ENCODE data around the gene NUDT3.
"Not testable (repeated sequence)": the region's sequence is repeated elsewhere in the genome, so short reads cannot be mapped to it uniquely, and the experiment has no call there.

NUDT3 gene

DNA sequence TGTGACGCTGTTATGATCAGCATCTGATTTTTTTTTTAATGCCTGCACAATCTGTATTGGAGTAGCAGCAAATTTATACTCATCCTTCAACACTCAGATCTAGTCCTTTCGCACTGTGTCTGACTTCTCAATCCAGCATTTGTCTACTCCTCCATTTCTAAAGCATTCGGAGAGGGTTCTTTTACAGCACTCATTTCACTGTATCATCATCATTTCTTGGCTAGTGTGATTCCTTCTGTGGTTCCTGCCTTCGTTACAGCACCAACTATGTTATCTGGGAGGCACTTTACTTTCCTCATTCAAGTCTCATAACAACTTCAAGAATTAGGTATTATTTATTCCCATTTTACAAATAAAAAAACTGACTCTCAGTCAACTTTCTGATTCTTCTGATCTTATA, 18.0 kb downstream of the NUDT3 start:
- Histone ChIP-seq H3K4me1 (ENCODE audit: low read length) (no peaks in the 10 kb centered on the region), H3K27me3 (replicated peaks; ENCODE audit: insufficient read depth, low read length) (no peaks in the 10 kb centered on the region), H3K27ac (ENCODE audit: low read length) (no peak overlapping the region), H3F3A (ENCODE audit: insufficient read depth, low read length) (no peaks in the 10 kb centered on the region; the same call in 1 of the 2 replicates), H3K9me2 (replicated peaks; ENCODE audit: insufficient read depth, low read length) (no peaks in the 10 kb centered on the region), H4K20me1 (ENCODE audit: insufficient read depth, low read length) (peaks cover 6% of the 10 kb centered on the region), H3K4me2 (ENCODE audit: low read depth, low read length) (no peak overlapping the region), H3K79me2 (ENCODE audit: low read length) (peaks cover 91% of the 10 kb centered on the region), H3K4me3 (ENCODE audit: low read length) (no peak overlapping the region), H3K9me3 (replicated peaks; ENCODE audit: insufficient read depth, low read length) (no peaks in the 10 kb centered on the region), H3K36me3 (replicated peaks; ENCODE audit: insufficient read depth, low read length) (no peaks in the 10 kb centered on the region), H2AFZ (ENCODE audit: low read length) (no peak overlapping the region), H3K9ac (ENCODE audit: low read length) (no peak overlapping the region)
- TF ChIP-seq EZH2phosphoT487 (IDR thresholded peaks at IDR 0.05; ENCODE audit: low read length) (no peak), EZH2 (optimal IDR thresholded peaks at IDR 0.05; ENCODE audit: low read depth, low read length) (no peak)
- TF ChIP-seq, protein P1, sequence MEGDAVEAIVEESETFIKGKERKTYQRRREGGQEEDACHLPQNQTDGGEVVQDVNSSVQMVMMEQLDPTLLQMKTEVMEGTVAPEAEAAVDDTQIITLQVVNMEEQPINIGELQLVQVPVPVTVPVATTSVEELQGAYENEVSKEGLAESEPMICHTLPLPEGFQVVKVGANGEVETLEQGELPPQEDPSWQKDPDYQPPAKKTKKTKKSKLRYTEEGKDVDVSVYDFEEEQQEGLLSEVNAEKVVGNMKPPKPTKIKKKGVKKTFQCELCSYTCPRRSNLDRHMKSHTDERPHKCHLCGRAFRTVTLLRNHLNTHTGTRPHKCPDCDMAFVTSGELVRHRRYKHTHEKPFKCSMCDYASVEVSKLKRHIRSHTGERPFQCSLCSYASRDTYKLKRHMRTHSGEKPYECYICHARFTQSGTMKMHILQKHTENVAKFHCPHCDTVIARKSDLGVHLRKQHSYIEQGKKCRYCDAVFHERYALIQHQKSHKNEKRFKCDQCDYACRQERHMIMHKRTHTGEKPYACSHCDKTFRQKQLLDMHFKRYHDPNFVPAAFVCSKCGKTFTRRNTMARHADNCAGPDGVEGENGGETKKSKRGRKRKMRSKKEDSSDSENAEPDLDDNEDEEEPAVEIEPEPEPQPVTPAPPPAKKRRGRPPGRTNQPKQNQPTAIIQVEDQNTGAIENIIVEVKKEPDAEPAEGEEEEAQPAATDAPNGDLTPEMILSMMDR (IDR thresholded peaks at IDR 0.05; ENCODE audit: low read length), result no peak
- no peak for DNase-seq

DNA sequence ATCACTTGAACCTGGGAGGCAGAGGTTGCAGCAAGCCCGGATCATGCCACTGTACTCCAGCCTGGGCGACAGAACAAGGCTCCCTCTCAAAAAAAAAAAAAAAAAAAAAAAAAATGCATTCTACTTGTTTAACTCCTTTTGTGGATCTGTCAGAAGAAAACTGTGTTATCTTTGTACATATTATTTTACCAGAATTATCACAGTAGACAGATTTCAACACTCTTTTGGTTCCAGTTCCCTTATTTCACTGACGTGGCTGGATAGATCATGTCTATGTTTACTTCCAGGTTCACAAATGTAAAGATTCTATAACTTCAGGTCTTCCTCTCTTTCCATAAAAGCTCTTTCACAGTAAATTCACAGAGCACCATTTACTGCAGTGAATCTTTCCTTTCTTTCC, 18.4 kb downstream of the NUDT3 start:
- Histone ChIP-seq H3K27ac (ENCODE audit: low read length) (no peak overlapping the region), H3K79me2 (ENCODE audit: low read length) (peaks cover 91% of the 10 kb centered on the region)

DNA sequence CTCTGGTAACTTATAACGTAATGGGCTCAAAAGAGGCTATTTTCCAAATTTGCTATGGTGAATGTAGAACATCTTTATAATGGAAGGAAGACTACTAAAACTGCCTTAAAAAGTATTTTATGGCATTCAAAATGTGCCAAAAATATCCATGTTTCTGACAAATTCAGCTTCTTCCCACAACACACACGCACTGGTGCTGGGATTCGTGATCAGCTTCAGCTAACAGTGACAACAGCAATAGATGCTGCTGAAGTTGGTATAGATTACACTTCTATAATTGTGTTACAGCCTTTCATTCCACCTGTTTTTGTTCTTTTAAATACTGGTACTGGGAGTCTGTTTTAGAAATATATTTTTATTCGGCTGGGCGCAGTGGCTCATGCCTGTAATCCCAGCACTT, 19.0 kb downstream of the NUDT3 start:
- no peak overlapping the region for H3K4me2 ChIP-seq (ENCODE audit: low read depth, low read length)
- no peak overlapping the region for H2AFZ ChIP-seq (ENCODE audit: low read length)
- TF ChIP-seq EZH2phosphoT487 (IDR thresholded peaks at IDR 0.05; ENCODE audit: low read length) (no peak), EZH2 (optimal IDR thresholded peaks at IDR 0.05; ENCODE audit: low read depth, low read length) (no peak)
- TF ChIP-seq, protein P1 (IDR thresholded peaks at IDR 0.05; ENCODE audit: low read length), result no peak
- no peaks in the 10 kb centered on the region for H3K4me1 ChIP-seq (ENCODE audit: low read length)
- no peak overlapping the region for H3K4me3 ChIP-seq (ENCODE audit: low read length)
- no peak for DNase-seq
- H3K27me3 ChIP-seq (replicated peaks; ENCODE audit: insufficient read depth, low read length), result no peaks in the 10 kb centered on the region
- no peak overlapping the region for H3K9ac ChIP-seq (ENCODE audit: low read length)
- no peaks in the 10 kb centered on the region for H3K9me2 ChIP-seq (replicated peaks; ENCODE audit: insufficient read depth, low read length)
- H4K20me1 ChIP-seq (ENCODE audit: insufficient read depth, low read length), result peaks cover 6% of the 10 kb centered on the region
- H3K9me3 ChIP-seq (replicated peaks; ENCODE audit: insufficient read depth, low read length), result no peaks in the 10 kb centered on the region
- no peak overlapping the region for H3K27ac ChIP-seq (ENCODE audit: low read length)
- no peaks in the 10 kb centered on the region for H3K36me3 ChIP-seq (replicated peaks; ENCODE audit: insufficient read depth, low read length)
- H3K79me2 ChIP-seq (ENCODE audit: low read length), result peaks cover 91% of the 10 kb centered on the region
- no peaks in the 10 kb centered on the region; the same call in 1 of the 2 replicates for H3F3A ChIP-seq (ENCODE audit: insufficient read depth, low read length)

More for the DNA sequence above, 18.4 kb downstream of the NUDT3 start:
- DNase-seq, result no peak
- Histone ChIP-seq H3K4me2 (ENCODE audit: low read depth, low read length) (no peak overlapping the region), H4K20me1 (ENCODE audit: insufficient read depth, low read length) (peaks cover 6% of the 10 kb centered on the region), H3F3A (ENCODE audit: insufficient read depth, low read length) (no peaks in the 10 kb centered on the region; the same call in 1 of the 2 replicates), H3K9me3 (replicated peaks; ENCODE audit: insufficient read depth, low read length) (no peaks in the 10 kb centered on the region), H3K4me1 (ENCODE audit: low read length) (no peaks in the 10 kb centered on the region), H3K4me3 (ENCODE audit: low read length) (no peak overlapping the region), H3K9me2 (replicated peaks; ENCODE audit: insufficient read depth, low read length) (no peaks in the 10 kb centered on the region), H3K36me3 (replicated peaks; ENCODE audit: insufficient read depth, low read length) (no peaks in the 10 kb centered on the region), H3K27me3 (replicated peaks; ENCODE audit: insufficient read depth, low read length) (no peaks in the 10 kb centered on the region), H2AFZ (ENCODE audit: low read length) (no peak overlapping the region), H3K9ac (ENCODE audit: low read length) (no peak overlapping the region)
- no peak for TF ChIP-seq EZH2phosphoT487 (IDR thresholded peaks at IDR 0.05; ENCODE audit: low read length)
- no peak for TF ChIP-seq EZH2 (optimal IDR thresholded peaks at IDR 0.05; ENCODE audit: low read depth, low read length)
- TF ChIP-seq, protein P1 (IDR thresholded peaks at IDR 0.05; ENCODE audit: low read length), result no peak

DNA sequence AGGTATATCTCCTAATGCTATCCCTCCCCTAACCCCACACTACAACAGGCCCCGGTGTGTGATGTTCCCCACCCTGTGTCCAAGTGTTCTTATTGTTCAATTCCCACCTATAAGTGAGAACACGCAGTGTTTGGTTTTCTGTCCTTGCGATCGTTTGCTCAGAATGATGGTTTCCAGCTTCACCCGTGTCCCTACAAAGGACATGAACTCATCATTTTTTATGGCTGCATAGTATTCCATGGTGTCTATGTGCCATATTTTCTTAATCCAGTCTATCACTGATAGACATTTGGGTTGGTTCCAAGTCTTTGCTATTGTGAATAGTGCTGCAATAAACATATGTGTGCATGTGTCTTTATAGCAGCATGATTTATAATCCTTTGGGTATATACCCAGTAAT, 20.6 kb downstream of the NUDT3 start:
- H3K4me3 ChIP-seq (ENCODE audit: low read length); H3K9me3 ChIP-seq (replicated peaks; ENCODE audit: insufficient read depth, low read length); H3K9me2 ChIP-seq (replicated peaks; ENCODE audit: insufficient read depth, low read length); H3K36me3 ChIP-seq (replicated peaks; ENCODE audit: insufficient read depth, low read length); H3K4me1 ChIP-seq (ENCODE audit: low read length); H2AFZ ChIP-seq (ENCODE audit: low read length); H3K9ac ChIP-seq (ENCODE audit: low read length); H3F3A ChIP-seq (ENCODE audit: insufficient read depth, low read length); H3K27ac ChIP-seq (ENCODE audit: low read length); H3K27me3 ChIP-seq (replicated peaks; ENCODE audit: insufficient read depth, low read length); H3K4me2 ChIP-seq (ENCODE audit: low read depth, low read length); DNase-seq; H4K20me1 ChIP-seq (ENCODE audit: insufficient read depth, low read length): not testable (repeated sequence)
- H3K79me2 ChIP-seq (ENCODE audit: low read length), result peaks cover 90% of the 10 kb centered on the region
